ENCODE measurements around the gene VEGFA.

VEGFA gene

GRCh38 chr6:43770372-43771209, 580 bp downstream of the VEGFA start:
- DNase-seq: peak in 8 of 10 donors; percentile 20 to 90 (median 43)
- intact Hi-C loops (cut with DNase I): loop anchor here (10.0 kb wide), 1 partner anchor 184 kb away; no protein-coding TSS in a partner anchor

- intact Hi-C loops (cut with DNase I): loop anchor here (10.0 kb wide), 1 partner anchor 183 kb away; no protein-coding TSS in a partner anchor
Measured at GRCh38 chr6:43771210-43771857, 1.3 kb downstream of the VEGFA start.

DNA sequence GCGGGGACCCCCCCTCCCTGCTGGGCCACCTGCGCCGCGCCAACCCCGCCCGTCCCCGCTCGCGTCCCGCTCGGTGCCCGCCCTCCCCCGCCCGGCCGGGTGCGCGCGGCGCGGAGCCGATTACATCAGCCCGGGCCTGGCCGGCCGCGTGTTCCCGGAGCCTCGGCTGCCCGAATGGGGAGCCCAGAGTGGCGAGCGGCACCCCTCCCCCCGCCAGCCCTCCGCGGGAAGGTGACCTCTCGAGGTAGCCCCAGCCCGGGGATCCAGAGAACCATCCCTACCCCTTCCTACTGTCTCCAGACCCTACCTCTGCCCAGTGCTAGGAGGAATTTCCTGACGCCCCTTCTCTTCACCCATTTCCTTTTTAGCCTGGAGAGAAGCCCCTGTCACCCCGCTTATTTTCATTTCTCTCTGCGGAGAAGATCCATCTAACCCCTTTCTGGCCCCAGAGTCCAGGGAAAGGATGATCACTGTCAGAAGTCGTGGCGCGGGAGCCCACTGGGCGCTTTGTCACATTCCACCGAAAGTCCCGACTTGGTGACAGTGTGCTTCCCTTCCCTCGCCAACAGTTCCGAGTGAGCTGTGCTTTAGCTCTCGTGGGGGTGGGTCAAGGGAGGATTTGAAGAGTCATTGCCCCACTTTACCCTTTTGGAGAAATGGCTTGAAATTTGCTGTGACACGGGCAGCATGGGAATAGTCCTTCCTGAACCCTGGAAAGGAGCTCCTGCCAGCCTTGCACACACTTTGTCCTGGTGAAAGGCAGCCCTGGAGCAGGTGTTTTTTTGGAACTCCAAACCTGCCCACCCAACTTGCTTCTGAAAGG, 2.1 kb downstream of the VEGFA start:
- DNase-seq: peak; percentile 49 to 95 (median 68)
- intact Hi-C loops (cut with DNase I): loop anchor here (10.0 kb wide), 1 partner anchor 183 kb away; no protein-coding TSS in a partner anchor

More at GRCh38 chr6:43771210-43771857, 1.3 kb downstream of the VEGFA start:
- peak in 8 of 10 donors; percentile 28 to 87 (median 44) for DNase-seq

GRCh38 chr6:43772681-43773049, 2.7 kb downstream of the VEGFA start:
- intact Hi-C loops (cut with DNase I): loop anchor here (10.0 kb wide), 1 partner anchor 182 kb away; no protein-coding TSS in a partner anchor
- DNase-seq: peak in 2 of 10 donors; percentile 30 to 81

- intact Hi-C loops (cut with DNase I): loop anchor here (10.0 kb wide), 1 partner anchor 181 kb away; no protein-coding TSS in a partner anchor
- DNase-seq: peak in 3 of 10 donors; percentile 61 to 75 (median 74)
Measured at GRCh38 chr6:43773050-43773979, 3.3 kb downstream of the VEGFA start.

DNA sequence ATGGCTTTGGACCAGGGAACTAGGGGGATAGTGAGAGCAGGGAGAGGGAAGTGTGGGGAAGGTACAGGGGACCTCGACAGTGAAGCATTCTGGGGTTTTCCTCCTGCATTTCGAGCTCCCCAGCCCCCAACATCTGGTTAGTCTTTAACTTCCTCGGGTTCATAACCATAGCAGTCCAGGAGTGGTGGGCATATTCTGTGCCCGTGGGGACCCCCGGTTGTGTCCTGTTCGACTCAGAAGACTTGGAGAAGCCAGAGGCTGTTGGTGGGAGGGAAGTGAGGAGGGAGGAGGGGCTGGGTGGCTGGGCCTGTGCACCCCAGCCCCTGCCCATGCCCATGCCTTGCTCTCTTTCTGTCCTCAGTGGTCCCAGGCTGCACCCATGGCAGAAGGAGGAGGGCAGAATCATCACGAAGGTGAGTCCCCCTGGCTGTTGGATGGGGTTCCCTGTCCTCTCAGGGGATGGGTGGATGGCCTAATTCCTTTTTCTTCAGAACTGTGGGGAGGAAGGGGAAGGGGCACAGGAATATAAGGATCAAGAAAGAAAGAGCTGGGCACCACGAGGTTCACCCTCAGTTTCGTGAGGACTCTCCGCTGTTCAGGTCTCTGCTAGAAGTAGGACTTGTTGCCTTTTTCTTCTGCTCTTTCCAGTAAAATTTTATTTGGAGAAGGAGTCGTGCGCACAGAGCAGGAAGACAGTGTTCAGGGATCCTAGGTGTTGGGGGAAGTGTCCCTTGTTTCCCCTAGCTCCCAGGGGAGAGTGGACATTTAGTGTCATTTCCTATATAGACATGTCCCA, 4.2 kb downstream of the VEGFA start:
- peak in 3 of 10 donors; percentile 19 to 48 (median 47) for DNase-seq
- intact Hi-C loops (cut with DNase I): loop anchor here (10.0 kb wide), 1 partner anchor 181 kb away; no protein-coding TSS in a partner anchor

DNA sequence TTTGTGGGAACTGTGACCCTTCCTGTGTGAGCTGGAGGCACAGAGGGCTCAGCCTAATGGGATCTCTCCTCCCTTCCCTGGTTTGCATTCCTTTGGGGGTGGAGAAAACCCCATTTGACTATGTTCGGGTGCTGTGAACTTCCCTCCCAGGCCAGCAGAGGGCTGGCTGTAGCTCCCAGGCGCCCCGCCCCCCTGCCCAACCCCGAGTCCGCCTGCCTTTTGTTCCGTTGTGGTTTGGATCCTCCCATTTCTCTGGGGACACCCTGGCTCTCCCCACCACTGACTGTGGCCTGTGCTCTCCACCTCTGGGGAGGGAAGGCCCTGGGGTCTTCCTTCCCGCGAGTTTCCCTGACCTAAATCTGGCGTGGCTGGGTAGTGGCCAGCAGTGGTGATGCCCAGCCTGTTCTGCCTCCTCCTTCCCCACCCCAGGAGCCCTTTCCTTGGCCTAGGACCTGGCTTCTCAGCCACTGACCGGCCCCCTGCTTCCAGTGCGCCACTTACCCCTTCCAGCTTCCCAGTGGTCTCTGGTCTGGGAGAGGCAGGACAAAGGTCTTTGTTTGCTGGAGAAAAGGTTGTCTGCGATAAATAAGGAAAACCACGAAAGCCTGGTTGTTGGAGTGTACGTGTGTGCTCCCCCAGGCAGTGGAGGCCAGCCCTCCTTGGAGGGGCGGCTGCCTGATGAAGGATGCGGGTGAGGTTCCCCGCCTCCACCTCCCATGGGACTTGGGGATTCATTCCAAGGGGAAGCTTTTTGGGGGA, 4.9 kb downstream of the VEGFA start:
- peak in 8 of 10 donors; percentile 43 to 82 (median 56) for DNase-seq
- intact Hi-C loops (cut with DNase I): loop anchor here (10.0 kb wide), 1 partner anchor 180 kb away; no protein-coding TSS in a partner anchor

GRCh38 chr6:43775535-43775885, 5.5 kb downstream of the VEGFA start:
- peak in 1 of 10 donors; percentile 13 for DNase-seq
- intact Hi-C loops (cut with DNase I): loop anchor here (10.0 kb wide), 1 partner anchor 179 kb away; no protein-coding TSS in a partner anchor

DNA sequence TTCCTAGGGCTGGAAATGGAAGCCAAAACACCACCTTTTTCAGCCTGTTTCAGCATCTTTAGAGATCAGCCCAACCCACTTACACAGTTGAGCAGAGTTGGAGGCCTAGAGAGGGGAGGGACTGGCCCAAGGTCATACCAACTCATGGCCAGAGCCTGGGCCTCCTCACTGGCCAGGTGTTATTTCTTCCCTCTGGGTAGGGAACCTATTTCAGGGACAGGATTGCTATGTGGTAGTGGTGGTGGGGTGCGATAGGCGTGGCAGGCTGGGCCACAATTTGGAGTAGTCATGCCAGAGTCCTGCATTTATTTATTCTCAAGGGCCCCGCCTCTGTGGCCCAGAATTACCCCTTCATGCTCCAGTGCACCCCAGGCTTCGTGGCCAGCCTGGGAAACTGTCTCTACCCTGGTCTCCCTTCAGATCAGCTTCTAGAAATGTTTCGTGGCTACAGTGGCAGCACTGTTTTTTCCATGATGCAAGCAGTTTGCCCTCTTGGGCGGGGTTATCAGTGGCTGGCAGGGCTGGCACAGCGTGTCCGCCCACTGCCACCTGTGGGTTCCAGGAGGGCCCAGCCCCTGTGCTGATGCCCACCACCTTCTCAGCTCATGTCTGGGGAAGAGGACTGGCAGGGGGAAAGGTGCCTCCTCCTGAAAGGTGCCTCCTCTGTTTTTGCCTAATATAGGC, 6.2 kb downstream of the VEGFA start:
- DNase-seq: peak in 4 of 10 donors; percentile 22 to 67 (median 44)
- intact Hi-C loops (cut with DNase I): loop anchor here (10.0 kb wide), 1 partner anchor 179 kb away; no protein-coding TSS in a partner anchor

DNA sequence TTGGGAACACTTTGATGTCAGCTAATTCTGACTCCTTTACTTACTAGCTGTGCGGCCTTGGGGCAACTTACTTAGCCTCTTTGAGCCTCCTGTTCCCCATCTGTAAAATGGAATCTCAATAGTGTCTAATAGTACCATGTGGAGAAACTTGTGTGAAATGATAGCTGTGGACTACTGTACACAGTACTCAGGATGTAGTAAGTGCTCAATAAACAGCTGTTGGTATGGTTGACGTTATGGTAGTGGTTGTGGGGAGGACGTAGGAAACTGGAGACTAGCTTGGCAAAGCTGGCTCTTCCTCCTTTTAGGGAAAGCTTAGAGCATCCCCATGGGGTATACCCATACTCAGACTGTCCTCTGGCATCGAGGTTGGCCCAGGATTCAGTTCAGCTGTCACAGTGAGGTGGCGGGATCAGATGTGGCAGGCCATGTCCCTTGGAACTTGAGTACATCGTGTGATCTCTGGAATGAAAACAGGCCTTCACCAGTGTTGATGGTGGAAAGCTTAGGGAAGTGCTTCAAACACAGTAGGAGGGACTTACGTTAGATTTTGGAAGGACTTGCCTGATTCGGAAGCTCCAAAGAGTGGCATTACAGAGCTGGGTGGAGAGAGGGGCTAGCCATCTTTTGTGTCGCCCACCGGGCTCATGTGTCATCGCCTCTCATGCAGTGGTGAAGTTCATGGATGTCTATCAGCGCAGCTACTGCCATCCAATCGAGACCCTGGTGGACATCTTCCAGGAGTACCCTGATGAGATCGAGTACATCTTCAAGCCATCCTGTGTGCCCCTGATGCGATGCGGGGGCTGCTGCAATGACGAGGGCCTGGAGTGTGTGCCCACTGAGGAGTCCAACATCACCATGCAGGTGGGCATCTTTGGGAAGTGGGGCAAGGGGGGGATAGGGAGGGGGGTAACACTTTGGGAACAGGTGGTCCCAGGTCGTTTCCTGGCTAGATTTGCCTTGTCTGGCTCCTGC, 7.1 kb downstream of the VEGFA start:
- intact Hi-C loops (cut with DNase I): loop anchor here (10.0 kb wide), 1 partner anchor 178 kb away; no protein-coding TSS in a partner anchor
- peak in 4 of 10 donors; percentile 1 to 59 (median 31) for DNase-seq

DNA sequence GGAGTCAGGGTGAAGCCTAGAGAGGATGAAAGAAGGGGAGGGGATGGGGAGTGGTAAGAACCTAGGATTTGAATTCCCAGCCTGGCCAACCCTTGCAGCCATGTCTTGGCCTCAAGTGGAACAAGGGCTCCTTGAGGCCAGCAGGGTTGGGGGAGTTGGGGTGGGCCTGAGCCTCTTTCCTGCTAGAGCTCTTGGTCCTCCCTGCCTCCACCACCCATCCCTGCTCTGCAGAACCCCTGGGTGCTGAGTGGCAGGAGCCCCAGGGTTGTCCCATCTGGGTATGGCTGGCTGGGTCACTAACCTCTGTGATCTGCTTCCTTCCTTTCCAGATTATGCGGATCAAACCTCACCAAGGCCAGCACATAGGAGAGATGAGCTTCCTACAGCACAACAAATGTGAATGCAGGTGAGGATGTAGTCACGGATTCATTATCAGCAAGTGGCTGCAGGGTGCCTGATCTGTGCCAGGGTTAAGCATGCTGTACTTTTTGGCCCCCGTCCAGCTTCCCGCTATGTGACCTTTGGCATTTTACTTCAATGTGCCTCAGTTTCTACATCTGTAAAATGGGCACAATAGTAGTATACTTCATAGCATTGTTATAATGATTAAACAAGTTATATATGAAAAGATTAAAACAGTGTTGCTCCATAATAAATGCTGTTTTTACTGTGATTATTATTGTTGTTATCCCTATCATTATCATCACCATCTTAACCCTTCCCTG, 8.3 kb downstream of the VEGFA start:
- intact Hi-C loops (cut with DNase I): loop anchor here (10.0 kb wide), 1 partner anchor 177 kb away; no protein-coding TSS in a partner anchor
- peak in 3 of 10 donors; percentile 25 to 61 (median 43) for DNase-seq

DNA sequence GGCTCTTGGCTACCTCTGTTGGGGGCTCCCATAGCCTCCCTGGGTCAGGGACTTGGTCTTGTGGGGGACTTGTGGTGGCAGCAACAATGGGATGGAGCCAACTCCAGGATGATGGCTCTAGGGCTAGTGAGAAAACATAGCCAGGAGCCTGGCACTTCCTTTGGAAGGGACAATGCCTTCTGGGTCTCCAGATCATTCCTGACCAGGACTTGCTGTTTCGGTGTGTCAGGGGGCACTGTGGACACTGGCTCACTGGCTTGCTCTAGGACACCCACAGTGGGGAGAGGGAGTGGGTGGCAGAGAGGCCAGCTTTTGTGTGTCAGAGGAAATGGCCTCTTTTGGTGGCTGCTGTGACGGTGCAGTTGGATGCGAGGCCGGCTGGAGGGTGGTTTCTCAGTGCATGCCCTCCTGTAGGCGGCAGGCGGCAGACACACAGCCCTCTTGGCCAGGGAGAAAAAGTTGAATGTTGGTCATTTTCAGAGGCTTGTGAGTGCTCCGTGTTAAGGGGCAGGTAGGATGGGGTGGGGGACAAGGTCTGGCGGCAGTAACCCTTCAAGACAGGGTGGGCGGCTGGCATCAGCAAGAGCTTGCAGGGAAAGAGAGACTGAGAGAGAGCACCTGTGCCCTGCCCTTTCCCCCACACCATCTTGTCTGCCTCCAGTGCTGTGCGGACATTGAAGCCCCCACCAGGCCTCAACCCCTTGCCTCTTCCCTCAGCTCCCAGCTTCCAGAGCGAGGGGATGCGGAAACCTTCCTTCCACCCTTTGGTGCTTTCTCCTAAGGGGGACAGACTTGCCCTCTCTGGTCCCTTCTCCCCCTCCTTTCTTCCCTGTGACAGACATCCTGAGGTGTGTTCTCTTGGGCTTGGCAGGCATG, 9.2 kb downstream of the VEGFA start:
- intact Hi-C loops (cut with DNase I): loop anchor here (10.0 kb wide), 1 partner anchor 176 kb away; no protein-coding TSS in a partner anchor
- DNase-seq: peak in 3 of 10 donors; percentile 47 to 64 (median 63)

GRCh38 chr6:43779852-43780236, 9.8 kb downstream of the VEGFA start:
- peak in 3 of 10 donors; percentile 57 to 74 (median 72) for DNase-seq
- intact Hi-C loops (cut with DNase I): loop anchor here (10.0 kb wide), 1 partner anchor 175 kb away; no protein-coding TSS in a partner anchor

GRCh38 chr6:43780293-43780692, 10.3 kb downstream of the VEGFA start:
- intact Hi-C loops (cut with DNase I): no loop called here
- DNase-seq: peak in 3 of 10 donors; percentile 51 to 77 (median 59)
